HG02973 (cell line): ENCODE data around the gene SLC22A16.
"Not testable (repeated sequence)": the region's sequence is repeated elsewhere in the genome, so short reads cannot be mapped to it uniquely, and the experiment has no call there.

Experiments
- ATAC-seq: cut with Tn5 transposase; IDR thresholded peaks from one replicate; pipeline ENCODE4 v1.9.1; 2021; ENCODE audit warnings: moderate library complexity; ENCODE audit not compliant: unreplicated experiment

Gene SLC22A16

DNA sequence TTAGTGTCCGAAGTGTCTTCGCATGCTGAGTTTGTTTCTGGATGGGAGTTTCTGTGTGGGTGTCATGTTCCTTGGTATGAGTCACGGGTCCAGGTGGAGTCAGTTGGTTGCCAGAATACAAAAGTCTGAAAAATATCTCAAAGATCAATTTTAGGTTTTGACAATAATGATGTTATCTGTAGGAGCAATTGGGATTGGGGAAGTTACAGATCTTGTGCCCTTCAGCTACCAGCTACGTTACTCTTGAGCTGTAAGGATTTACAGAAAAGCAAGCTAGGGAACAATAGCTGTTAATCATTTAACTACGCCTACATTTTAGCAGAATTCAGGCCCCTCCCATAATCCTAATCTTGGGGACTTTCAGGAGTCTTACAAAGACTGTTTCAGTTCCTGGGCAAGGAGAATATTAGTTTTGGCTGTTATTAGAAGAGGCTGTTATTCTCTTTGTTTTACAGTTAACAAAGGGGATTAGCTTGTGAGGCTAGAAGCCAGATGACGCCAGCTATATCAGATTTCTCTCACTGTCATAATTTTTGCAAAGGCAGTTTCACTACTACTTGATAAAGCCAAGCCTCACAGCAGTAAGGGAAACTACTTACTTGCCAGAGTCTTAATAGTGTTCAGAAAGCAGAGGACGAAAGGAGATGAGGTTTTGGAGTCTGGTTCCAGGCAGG is 15.4 kb upstream of the SLC22A16 start:
- ATAC-seq: no peak

DNA sequence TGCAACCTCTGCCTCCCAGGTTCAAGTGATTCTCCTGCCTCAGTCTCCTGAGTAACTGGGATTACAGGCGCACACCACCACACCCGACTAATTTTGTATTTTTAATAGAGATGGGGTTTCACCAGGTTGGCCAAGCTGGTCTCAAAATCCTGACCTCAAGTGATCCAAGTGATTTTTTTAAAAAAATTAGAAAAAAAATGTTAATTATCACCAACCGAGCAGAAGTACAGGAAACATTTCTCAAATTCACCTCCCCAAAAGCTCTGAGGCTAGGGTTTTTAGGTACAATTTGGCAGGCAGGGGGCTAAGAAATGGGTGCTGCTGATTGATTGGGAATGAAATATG is 14.9 kb upstream of the SLC22A16 start:
- ATAC-seq: no peak

DNA sequence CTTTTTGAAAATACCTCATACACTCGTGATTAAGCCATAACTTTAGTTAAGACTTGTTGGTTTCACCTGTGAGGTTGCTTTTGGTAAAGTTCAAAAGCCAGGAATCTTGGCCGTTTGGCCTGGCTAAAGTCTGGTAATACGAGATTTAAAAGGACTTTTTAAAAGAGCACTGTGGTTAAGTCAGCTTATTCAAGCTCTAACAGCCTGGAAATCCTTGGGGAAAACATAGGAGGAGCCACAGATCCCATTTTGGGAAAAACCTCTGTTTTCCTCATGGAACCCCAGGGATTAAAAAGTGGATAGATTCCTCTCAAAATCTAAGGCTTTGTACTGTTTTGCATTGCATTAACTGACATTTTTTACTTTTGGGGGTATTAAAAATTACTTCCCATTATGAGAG is 13.7 kb upstream of the SLC22A16 start:
- ATAC-seq: no peak

DNA sequence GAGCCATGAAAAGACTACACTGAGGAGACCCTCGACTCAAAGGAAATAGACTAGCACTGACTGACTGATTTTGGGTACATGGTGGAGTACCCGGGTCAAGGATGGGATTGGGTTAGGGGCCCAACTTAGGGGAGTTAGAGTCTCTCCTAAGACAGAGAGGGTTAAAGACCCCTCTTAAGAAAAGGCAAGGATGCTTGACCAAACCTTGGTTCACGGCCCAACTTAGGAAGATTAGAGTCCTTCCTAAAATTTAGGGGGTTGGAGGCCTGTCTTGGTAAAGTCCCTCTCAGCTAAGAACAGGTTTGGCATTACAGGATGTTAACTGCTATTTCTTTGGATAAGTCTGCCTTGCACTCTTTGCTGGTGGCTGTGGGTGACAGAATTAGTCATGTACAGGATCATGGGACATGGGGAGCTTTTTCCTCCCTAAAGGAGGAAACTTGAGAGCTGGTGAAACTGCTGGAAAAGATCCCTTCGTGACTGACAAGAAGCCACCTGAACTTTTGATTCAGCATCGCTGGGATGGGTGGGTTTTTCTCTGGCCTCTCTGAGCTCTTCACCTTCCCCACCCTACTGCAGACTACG is 12.3 kb upstream of the SLC22A16 start:
- no peak for ATAC-seq

DNA sequence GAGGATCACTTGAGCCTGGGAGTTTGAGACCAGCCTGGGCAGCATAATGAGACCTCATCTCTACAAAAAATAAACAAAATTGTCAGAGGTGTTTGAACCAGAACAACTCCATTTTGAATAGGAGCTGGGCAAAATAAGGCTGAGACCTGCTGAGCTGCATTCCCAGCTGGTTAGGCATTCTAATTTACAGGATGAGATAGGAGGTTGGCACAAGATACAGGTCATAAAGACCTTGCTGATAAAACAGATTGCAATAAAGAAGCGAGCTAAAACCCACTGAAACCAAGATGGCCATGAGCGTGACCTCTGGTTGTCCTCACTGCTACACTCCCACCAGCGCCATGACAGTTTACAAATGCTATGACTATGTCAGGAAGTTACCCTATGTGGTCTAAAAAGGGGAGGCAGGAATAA is 11.6 kb upstream of the SLC22A16 start:
- not testable (repeated sequence) for ATAC-seq

DNA sequence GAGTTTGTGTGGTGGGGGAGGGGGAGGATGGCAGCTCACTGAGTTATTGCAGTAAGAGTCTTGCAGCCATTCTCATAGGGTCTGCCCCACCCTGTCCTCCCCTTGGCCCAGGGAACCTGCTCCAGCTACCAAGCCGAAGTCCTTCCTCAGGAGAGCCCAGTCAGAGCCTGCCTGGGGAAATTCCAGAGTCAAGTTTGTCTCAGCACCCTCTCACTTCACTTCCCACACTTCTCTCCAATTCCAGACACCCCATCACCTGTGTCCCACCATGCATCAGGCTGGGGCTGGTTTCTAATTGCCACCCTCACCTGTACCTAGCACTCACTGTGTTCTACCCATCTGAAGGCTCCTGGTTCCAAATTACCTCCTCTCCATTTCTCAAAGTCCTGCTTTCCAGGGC is 10.3 kb upstream of the SLC22A16 start:
- ATAC-seq: no peak

DNA sequence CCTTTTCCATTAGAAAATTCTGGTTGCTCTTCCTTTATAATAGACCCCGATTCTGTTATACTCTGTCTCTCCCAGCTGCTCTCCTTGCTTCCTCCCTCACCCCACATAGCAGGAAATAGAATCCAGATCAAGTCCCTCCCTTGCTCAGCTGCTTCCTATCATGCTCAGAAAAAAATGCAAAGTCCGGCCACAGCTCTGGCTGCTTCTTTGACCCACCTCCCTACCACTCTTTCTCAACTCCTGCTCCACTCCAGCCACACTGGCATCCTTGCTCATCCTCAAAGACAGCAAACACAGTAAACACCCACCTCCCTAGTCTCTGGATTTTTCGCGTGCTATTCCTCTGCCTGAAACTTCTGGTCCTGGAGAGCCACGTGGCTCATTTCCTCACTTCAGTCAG is 9.1 kb upstream of the SLC22A16 start:
- ATAC-seq: no peak

DNA sequence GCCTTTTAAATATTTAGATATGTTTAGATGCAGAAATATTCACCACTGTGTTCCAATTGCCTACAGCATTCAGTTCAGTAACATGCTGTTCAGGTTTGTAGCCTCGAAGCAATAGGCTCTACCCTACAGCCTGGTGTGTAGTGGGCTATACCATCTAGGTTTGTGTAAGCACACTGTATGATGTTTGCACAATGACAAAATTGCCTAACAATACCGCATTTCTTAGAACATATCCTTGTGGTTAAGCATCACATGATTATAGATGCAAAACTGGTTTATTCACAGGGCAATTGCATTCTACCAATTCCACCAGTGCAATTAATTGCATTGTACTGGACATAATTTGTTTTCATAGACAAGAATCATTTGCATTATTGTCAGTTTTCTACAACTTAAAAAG is 7.9 kb upstream of the SLC22A16 start:
- no peak for ATAC-seq

DNA sequence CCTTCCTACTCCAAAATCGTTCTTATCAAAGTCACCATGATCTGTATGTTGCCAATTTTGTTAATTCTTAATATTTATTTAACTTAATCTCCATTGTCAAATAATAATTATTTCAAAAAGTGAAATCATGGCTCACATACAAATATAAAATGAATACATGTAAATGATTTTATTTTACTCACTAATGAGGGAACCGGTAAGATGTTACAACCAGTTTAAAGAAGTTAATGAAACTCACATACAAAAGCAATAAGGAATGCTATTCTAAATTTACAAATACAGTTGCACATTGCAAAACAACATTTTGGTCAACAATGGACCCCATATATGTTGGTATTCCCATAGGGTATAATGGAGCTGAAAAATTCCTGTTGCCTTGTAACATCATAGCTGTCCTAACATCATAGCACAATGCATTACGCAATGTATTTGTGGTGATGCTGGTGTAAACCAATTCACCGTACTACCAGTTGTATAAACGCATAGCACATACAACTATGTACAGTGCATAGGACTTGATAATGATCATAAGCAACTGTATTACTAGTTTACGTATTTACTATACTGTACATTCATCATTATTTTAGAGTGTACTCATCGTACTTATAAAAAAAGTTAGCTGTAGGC is 6.5 kb upstream of the SLC22A16 start:
- no peak for ATAC-seq

DNA sequence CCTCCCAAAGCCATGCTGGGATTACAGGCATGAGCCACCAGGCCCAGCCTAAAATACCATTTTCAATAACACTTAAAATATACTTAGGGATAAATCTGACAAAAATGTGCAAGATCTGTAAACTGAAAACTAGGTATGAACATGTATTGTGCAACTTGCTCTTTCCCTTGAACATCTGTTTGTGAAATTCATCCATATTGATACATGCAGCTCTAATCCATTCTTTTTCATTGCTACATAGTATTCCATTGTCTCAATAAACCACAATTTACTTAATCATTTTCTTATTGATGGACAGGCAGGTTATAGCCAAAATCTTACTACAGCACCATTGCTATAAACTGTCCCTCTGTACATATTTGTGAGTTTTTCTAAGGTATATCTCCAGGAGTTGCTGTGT is 4.7 kb upstream of the SLC22A16 start:
- no peak for ATAC-seq

DNA sequence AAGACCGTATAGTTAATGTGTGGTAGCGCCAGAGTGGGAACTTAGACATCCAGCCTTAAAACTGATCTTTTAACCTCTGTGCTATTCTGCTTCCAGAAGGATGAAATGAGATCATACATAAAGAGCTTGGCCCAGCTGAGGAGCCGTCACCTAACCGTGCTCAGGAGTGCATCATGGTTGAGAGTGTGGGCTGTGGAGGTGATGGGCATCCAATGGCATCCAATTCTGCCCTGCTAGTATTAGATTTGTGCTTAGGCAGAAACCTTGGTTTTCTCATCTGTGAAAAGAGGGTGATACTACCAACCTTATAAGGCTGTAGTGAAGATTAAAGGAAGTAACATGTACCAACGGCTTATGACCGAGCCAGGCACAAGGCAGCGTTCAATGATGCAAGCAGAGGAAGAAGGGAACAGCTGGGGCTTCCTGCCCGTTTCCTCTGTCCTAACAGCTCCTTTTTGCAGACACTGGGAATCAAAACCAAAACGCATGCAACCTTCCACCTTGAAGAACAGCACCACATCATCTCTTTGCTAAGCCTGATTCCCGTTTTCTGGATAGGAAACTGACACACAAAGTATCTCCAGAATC is 1.3 kb downstream of the SLC22A16 start:
- ATAC-seq: no peak

DNA sequence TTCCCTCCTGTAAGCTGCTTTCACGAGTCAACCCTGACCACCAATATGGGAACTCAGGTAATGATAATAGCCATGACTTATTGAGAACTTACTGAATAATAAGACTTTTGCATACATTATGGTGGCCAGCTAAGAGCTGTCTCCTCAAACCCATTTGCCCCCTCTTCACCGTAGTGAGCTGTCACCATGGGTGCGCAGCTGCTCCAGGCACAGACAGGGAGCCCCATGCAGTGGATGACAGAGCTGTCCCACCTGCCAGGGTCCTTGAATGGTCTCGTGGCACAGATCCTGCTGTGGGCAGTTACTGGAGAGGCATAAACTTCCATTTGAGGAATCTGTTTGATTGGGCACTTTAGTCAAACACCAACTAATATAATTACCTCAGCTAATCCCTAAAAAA is 1.9 kb downstream of the SLC22A16 start:
- no peak for ATAC-seq

DNA sequence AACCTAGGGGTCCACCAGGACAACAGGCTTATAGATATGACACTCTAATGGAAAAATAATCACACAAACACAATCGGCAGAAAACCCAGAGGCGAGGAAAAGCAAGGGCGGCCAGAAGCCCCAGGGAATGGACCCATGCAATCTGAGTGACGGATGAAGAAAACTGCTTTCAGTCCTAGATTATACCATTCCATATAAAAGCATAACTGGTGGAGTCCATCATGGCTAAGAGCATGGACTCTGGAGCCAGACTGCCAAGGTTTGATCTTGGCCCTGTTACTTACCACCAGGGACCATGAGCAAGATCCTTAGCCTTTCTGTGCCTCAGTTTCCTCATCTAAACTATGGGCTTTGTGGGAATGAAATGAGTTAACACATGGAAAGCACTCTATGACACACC is 3.7 kb downstream of the SLC22A16 start:
- no peak for ATAC-seq

DNA sequence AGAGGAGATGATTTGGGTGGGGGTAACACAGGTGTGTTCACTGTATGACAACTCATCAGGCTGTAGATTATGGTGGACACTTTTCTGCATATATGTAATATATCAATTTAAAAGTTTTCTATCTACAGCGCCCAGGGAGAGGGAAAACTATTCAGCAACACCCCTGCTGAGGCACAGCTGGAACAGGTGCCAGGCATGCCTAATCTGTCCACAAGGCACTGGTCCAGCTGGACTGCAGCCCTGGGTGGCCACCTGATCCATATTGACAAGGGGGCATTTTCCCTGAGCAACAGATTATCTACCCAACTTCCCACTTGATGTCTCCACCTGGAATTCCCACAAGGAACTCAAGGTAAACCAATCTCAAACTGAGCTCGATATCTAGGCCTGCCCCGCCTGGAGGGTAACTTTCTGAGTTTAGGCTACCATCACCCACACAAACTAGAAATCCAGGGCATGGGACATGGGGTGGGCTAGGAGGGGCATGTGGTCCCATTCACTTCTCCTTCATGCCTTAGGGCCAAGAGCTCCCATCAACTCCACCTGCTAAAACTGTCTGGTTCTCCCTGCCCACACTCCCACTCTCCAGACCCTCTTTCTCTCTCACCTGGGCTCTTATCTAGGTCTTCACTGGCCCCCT is 4.6 kb downstream of the SLC22A16 start:
- ATAC-seq: no peak

DNA sequence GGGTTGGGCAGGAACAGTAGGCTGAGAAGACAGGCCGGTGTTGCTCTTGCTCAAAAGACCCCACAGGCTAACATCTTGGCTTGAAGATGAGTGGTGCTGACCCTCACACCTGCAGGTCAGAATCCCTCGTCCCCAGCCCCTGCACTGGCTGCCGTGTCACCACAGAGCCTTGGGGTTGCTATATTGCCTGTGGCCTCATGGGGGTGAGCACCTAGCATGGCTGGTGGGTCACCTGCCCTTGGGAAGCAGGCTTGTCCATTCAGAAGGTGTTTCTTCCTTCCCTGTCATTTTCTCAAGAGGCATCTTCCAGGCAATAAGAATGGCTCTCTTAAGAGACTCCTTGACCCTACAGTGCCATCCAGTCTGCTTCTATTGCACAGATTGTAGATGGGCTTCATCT is 7.7 kb downstream of the SLC22A16 start:
- no peak for ATAC-seq

DNA sequence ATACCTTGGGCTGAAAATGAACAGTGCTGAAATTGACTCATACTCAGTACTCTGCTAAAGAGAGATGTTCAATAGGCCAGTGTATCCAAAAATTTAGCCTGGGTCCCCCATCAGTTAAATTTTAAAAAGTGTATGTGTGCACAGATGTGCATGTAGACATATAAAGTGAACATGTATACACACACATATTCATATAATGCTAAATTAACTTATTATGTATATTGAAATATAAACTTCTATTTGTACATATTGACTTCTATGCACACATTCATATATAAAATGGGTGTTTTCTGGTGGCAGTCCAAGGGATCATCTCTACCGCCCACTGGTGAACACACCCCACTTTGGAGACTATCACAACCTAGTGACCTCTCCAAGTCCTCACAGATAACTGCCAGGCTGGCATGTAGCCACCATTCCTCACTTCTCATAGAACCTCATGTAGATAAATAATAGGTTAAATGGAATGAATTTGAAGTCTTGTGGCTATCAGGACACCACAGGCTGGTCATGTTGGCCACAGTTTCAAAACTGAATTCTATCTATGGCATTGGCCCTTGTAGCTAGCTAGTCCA is 8.8 kb downstream of the SLC22A16 start:
- ATAC-seq: no peak

DNA sequence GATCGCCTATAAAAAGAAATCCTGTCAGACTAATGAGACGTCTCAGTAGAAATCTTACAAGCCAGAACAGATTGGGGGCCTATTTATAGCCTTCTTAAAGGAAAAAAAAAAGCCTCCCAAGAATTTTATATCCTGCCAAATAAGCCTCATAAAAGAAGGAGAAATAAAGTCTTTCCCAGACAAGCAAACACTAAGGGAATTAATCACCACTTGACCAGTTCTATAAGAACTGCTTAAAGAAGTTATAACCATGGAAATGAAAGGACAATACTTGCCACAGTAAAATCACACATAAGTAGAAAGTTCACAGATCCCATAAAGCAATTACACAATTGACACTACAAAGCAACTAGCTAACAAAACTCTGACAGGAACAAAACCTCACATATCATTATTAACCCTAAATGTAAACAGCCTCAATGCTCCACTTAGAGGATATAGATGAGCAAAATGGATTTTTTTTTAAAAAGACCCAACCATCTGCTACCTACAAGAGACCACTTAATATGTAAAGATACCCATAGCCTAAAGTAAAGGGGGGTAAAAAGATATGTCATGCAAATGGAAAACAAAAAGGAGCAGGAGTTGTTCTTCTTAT is 13.4 kb downstream of the SLC22A16 start:
- no peak for ATAC-seq

DNA sequence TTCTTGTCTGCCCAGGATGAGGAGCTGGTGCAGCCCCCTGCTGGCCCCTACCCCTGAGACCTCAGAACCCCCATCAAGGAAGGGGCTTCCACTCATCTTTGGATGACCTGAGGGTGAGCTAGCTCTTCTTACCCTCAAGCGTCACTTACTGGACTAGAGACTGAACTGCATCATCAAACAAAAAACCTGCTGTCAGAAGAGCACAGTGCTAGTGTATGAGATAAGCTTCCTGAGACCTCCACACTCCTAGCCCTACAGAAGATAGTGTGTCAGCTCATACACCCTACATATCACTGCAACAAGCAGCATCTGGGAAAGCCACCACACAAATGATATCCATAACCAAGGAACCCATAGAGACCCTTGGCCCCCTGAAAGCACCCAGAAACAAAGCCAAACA is 15.0 kb downstream of the SLC22A16 start:
- no peak for ATAC-seq

DNA sequence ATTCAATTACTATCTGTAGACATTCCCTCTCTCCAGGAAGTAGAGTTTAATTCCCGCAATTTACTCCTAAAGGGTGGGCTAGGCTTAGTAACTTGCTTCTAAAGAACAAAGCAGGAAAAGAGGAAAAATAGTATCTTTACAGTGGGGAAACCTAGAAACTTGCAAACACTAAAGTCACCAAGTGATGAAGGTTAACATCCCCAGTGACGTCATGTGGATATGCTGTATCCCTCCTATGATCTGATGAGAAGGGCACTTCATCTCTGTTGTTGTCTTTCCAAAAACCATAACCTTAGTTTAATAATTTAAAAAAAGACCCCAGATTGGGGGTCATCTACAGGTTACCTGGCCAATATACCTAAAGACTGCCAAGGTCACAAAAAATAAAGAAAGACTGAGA is 17.3 kb downstream of the SLC22A16 start:
- ATAC-seq: no peak

DNA sequence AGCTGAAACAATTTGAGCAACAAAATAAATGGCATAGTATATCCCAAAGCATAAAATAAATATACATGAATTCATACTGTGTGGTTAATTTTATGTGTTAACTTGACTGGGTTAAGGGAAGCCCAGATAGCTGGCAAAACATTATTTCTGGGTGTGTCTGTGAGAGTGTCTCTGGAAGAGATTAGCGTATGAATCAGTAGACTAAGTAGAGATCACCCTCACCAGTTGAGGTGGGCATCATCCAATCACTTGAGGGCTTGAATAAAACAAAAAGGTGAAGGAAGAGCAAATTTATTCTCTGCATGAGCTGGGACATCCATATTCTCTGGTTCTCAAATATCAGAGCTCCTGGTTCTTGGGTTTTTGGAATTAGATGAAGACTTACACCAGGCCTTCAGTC is 17.9 kb downstream of the SLC22A16 start:
- no peak for ATAC-seq

DNA sequence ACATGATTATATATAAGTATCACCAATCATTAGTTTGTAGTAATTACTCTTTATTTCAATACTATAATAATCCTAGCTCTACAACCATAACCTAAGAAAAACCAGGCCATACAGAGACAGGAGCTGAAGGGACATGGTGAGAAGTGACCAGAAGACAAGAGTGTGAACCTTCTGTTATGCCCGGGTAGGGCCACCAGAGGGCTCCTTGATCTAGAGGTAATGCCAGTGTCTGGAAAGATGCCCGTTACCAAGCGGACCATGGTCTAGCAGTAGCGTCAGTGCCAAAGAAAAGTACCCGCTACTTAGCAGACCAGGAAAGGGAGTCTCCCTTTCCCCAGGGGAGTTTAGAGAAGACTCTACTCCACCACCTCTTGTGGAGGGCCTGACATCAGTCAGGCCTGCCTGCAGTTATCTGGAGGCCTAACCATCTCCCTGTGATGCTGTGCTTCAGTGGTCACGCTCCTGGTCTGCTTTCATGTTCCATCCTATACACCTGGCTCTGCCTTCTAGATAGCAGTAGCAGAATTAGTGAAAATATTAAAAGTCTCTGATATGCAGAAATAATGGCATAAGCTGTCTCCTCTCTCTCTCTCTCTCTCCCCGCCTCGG is 18.7 kb downstream of the SLC22A16 start:
- ATAC-seq: not testable (repeated sequence)
